ENCODE measurements around the gene HES4. TPM values are rescaled to one million over a fixed set of nuclear protein-coding genes. Genes with fewer than 3 reads are reported as not detected.
A peak's percentile ranks its signal among the peaks of the same experiment; 100 is the strongest.

Gene HES4
- total RNA-seq, 2 experiments from 2014 or later, result 4.1 to 4.7 TPM

DNA sequence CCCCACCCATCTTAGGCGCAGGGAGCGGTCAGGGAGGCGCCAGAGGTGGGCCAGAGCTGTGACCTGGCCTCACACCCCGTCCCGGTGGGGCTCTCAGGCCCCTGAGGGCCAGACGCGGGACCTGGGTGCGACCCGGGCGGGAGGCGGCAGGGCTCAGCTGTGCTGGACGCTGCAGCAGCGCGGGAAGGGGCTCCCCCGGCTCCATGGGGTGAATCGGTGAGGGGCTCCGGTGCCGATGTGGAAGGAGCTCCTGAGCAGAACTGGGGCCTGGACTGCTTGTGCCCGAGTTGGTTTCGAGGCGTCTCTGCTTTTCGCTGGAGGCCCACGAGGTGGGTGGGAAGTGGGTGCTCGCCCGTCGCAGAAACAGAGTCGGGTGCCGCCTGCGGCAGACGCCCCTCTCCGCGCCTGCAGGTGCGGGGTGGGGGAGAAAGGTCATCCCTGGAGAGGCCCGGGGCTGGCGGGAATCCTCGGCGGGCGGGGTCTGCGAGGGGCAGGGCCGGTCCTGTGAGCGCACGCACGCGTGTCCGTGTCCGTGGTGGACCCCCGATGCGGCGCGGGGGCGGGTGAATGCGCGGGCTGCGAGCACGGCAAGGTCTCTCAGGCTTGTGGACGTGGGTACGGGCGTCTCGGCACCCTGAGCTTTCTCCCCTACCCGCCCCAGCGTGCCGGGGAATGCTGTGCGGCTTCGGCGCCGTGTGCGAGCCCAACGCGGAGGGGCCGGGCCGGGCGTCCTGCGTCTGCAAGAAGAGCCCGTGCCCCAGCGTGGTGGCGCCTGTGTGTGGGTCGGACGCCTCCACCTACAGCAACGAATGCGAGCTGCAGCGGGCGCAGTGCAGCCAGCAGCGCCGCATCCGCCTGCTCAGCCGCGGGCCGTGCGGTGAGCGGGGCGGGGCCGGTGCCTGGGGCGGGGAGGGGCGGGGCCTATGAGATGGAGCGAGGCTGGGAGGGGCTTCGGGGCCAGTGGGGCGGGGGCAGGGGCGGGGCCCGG, 40.4 kb upstream of the HES4 start:
- CTCF ChIA-PET, result interaction anchor here (0.6 to 3.1 kb wide), 4 partner anchors 23 to 210 kb away, joined by 3 to 12 read pairs (median 3); no protein-coding TSS in a partner anchor
- Mint-ChIP-seq H3K27ac (no peak overlapping the region), H3K4me3 (peak overlapping the region; percentile 57), H3K27me3 (ENCODE audit: low read depth) (peaks cover 14% of the 10 kb centered on the region), H3K36me3 (ENCODE audit: low read depth) (no peaks in the 10 kb centered on the region), H3K9me3 (no peaks in the 10 kb centered on the region), H3K4me1 (ENCODE audit: low read depth) (peaks cover 19% of the 10 kb centered on the region)
- intact Hi-C loops (cut with micrococcal nuclease), result loop anchor here (1.0 to 2.0 kb wide), 2 partner anchors 19 to 77 kb away; partner anchors contain the start of gene C1orf159
- peak; percentile 84 for DNase-seq

DNA sequence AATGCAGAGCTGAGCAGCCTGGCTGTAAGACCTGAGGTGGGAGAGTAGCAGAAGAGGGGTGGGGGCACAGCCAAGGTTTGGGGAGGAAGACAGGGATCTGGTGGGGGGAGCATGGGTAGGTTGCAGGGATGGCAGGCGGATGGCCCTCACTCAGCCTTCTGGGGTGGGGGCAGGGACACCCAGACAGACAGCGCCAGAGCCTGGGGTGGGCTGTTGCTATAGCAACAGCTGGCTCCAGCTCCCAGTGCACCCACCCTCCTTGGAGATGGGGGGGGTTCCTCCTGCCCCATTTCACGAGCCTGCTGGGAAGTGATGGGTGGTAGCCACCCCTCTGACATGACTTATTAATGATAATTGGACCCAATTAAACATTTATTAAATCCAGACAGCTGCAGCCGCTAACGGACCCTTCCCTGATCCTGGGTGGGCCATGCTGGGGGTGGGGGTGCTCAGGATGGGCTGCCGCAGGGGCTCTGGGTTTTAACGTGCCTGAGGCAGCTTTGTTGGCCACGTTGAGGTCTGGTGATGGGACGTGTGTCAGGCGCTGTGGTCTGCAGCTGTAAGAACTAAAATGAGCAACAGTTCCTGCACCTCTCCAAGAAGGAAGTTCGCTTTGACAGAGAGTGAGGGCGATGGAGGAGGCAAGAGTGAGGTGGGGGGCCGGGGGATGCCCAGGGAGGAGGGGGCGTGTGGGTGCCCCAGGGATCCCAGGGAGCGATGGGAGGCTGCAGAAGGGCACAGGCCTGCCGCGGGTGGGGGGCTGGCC, 39.4 kb upstream of the HES4 start:
- Mint-ChIP-seq H3K4me1 (ENCODE audit: low read depth) (peaks cover 19% of the 10 kb centered on the region), H3K27me3 (ENCODE audit: low read depth) (peaks cover 16% of the 10 kb centered on the region), H3K9me3 (no peaks in the 10 kb centered on the region), H3K27ac (no peak overlapping the region), H3K4me3 (peak overlapping the region; percentile 57), H3K36me3 (ENCODE audit: low read depth) (no peaks in the 10 kb centered on the region)
- CTCF ChIA-PET, result interaction anchor here (0.9 to 3.1 kb wide), 2 partner anchors 24 to 83 kb away, joined by 3 to 12 read pairs; no protein-coding TSS in a partner anchor
- intact Hi-C loops (cut with micrococcal nuclease), result loop anchor here (10.0 kb wide), 1 partner anchor 195 kb away; the partner anchor contains the start of genes B3GALT6 and SDF4
- peak; percentile 66 for DNase-seq

DNA sequence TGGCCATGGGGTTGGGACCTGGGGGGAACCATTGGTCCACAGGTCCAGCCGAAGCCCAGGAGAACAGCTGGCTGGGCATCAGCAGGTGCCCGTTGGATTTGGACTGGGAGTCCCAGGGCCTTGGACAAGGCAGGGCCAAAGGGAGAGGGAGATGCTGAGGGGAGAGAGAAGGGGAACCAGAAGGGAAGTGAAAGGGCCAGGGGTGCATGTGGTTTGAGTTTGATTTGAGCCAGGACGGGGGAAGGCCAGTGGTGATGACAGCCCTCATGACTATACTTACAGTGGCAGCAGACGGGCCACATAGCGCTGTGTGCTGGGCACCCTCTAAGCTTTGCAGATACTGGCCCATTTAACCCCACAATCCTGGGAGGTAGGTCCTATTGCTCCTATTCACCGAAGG, 38.8 kb upstream of the HES4 start:
- Mint-ChIP-seq H3K27me3 (ENCODE audit: low read depth) (peaks cover 16% of the 10 kb centered on the region), H3K4me1 (ENCODE audit: low read depth) (peaks cover 19% of the 10 kb centered on the region), H3K36me3 (ENCODE audit: low read depth) (no peaks in the 10 kb centered on the region), H3K27ac (no peak overlapping the region), H3K4me3 (no peak overlapping the region), H3K9me3 (no peaks in the 10 kb centered on the region)
- CTCF ChIA-PET, result interaction anchor here (1.1 to 3.1 kb wide), 3 partner anchors 20 to 55 kb away, joined by 3 to 12 read pairs (median 3); no protein-coding TSS in a partner anchor
- intact Hi-C loops (cut with micrococcal nuclease), result loop anchor here (10.0 kb wide), 1 partner anchor 196 kb away; the partner anchor contains the start of genes B3GALT6 and SDF4
- no peak for DNase-seq

DNA sequence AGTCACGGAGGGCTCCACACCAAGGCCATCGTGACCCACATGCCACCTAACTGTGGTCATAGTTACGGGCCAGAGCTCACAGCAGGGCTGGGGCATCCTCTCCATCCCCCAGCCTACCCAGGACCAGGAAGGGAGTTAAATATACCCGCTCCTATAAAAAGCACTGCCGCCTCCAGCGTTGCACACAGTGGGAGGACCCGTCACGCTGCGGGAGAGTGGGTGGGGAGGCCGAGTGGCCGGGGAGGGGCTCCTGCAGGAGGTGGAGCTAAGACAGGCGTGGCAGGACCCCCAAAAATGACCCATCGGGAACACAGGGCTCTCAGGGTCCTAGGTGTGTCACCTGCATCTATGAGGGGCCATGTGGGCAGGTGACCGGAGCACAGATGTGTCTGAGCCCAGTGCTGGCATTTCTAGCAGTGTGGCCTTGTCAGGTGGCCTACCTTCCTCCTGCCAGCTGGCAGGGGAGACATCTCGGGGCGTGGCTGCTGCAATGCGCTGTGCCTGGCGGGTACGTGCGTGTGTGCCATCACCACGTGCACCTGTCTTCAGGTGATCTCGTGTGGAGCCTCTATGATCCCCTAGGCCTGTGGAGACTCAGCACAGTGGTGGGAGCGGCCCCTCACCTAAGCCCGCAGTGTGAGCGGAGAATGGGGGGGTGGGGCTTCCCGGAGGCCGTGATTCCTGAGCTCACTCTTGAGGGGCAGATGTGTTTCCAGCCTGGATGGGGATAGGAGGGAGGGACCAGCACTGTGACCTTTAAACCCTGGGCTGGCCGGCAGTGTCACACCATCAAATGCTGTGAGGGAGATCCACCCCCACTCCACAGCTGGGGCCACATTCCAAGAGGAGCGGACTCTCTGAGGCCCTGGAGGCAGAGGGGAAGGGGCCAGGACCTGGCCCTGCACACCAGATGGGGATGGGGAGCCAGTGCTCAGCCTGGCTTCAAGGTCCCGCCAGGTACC, 37.8 kb upstream of the HES4 start:
- H3K9me3 Mint-ChIP-seq, result no peaks in the 10 kb centered on the region
- no peaks in the 10 kb centered on the region for H3K36me3 Mint-ChIP-seq (ENCODE audit: low read depth)
- intact Hi-C loops (cut with micrococcal nuclease), result loop anchor here (10.0 kb wide), 1 partner anchor 197 kb away; the partner anchor contains the start of genes B3GALT6 and SDF4
- no peak overlapping the region for H3K4me3 Mint-ChIP-seq
- DNase-seq, result no peak
- H3K27ac Mint-ChIP-seq, result no peak overlapping the region
- CTCF ChIA-PET, result interaction anchor here (1.1 to 3.1 kb wide), 3 partner anchors 19 to 54 kb away, joined by 3 to 12 read pairs (median 3); no protein-coding TSS in a partner anchor
- H3K27me3 Mint-ChIP-seq (ENCODE audit: low read depth), result peaks cover 16% of the 10 kb centered on the region
- H3K4me1 Mint-ChIP-seq (ENCODE audit: low read depth), result peaks cover 19% of the 10 kb centered on the region

DNA sequence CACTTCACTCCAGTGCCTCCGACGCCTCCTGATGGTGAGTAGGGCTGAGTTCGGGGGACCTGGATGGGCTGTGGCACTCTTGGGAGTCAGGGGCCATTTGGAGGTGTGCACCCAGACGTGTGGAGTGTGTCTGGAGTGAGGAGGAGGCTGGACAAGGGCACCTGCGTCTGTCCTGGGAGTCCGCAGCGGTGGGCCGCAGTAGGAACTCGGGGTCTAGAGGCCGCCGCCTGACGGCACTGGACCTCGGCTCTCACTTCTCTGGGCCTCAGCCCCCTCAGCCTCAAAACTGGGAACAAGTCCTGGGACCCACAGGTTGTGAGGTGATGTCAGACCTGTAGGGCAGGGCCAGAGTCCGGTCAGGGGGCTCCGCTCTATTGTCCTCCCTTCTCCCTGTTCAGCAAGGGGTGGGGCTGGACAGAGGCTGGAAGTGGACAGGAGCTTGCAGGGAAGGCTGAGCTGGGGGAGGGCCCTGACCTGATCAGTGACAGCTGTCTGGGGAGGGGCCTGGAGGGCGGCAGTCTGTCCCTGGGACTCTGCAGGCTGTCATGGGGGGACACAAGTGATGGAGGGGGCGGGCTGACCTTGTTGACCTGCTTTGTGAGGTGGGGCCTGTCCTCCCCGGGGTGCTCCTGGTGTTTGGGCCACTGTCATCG, 35.5 kb upstream of the HES4 start:
- Mint-ChIP-seq H3K9me3 (no peaks in the 10 kb centered on the region), H3K4me1 (ENCODE audit: low read depth) (peaks cover 28% of the 10 kb centered on the region), H3K27me3 (ENCODE audit: low read depth) (peaks cover 23% of the 10 kb centered on the region), H3K27ac (no peak overlapping the region), H3K4me3 (no peak overlapping the region), H3K36me3 (ENCODE audit: low read depth) (no peaks in the 10 kb centered on the region)
- no peak for DNase-seq
- intact Hi-C loops (cut with micrococcal nuclease), result loop anchor here (10.0 kb wide), 1 partner anchor 199 kb away; the partner anchor contains the start of genes B3GALT6 and SDF4
- CTCF ChIA-PET, result no interaction called here

DNA sequence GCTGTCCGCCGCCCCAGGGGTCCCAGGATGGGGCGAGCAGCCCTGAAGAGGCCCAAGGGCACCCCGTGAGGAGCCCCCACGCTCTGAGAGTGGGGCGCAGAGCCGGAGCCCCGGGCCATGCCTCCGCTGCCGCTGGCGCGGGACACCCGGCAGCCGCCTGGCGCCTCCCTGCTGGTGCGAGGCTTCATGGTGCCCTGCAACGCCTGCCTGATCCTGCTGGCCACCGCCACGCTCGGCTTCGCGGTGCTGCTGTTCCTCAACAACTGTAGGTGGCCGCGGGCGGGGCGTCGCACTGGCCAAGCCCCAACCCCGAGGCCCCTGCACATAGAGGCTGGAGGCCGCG, 34.5 kb upstream of the HES4 start:
- H3K27ac Mint-ChIP-seq, result no peak overlapping the region
- H3K4me1 Mint-ChIP-seq (ENCODE audit: low read depth), result peaks cover 20% of the 10 kb centered on the region
- DNase-seq, result no peak
- H3K36me3 Mint-ChIP-seq (ENCODE audit: low read depth), result no peaks in the 10 kb centered on the region
- H3K4me3 Mint-ChIP-seq, result peak overlapping the region; percentile 49
- no peaks in the 10 kb centered on the region for H3K9me3 Mint-ChIP-seq
- CTCF ChIA-PET, result interaction anchor here (1.4 kb wide), 1 partner anchor 24 kb away, joined by 4 read pairs; no protein-coding TSS in a partner anchor
- H3K27me3 Mint-ChIP-seq (ENCODE audit: low read depth), result peaks cover 19% of the 10 kb centered on the region
- intact Hi-C loops (cut with micrococcal nuclease), result loop anchor here (10.0 kb wide), 1 partner anchor 200 kb away; the partner anchor contains the start of genes B3GALT6 and SDF4

DNA sequence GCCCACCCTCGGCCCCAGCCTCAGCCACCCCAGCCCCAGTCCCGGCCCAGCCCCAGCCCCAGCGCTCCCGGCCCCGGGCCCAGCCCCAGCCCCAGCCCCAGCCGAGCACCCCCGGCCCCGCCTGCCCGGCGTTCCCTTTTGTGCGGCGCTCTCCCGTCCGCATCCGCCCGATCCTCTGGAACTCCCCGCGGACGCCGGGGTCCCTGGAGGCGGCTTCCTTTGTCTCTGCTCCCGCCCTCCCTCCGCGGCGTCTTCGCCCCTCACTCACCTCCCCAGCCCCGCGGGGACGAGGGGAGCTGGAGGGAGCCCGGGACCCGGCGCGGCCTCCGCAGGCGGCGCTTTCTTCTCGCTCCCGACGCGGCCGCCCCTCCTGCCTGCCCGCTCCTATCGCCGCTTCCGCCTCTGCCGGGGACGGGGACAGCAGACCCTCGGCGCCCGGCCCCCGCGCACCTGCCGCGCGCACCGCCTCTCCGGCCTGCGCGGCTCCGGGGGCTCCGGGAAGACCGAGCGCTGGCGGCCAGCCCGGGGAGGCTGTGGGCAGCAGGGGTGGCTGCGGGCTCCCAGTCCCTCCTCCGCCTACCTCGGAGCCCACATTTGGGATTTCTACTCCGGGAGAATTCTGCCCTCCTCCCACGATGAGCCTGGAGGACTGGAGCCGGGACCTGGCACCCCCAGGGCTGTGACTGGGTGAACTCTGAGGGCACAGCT, 34.0 kb upstream of the HES4 start:
- H3K4me3 Mint-ChIP-seq, result peak overlapping the region; percentile 49
- CTCF ChIA-PET, result interaction anchor here (0.6 to 2.4 kb wide), 6 partner anchors 11 to 430 kb away, joined by 3 to 19 read pairs (median 4); no protein-coding TSS in a partner anchor
- intact Hi-C loops (cut with micrococcal nuclease), result loop anchor here (1.0 to 10.0 kb wide), 8 partner anchors 21 to 338 kb away; partner anchors contain the start of genes B3GALT6, C1orf159, ISG15 and PUSL1
- no peaks in the 10 kb centered on the region for H3K9me3 Mint-ChIP-seq
- no peak overlapping the region for H3K27ac Mint-ChIP-seq
- peaks cover 14% of the 10 kb centered on the region for H3K27me3 Mint-ChIP-seq (ENCODE audit: low read depth)
- DNase-seq, result peak; percentile 49
- H3K36me3 Mint-ChIP-seq (ENCODE audit: low read depth), result no peaks in the 10 kb centered on the region
- peaks cover 15% of the 10 kb centered on the region for H3K4me1 Mint-ChIP-seq (ENCODE audit: low read depth)

DNA sequence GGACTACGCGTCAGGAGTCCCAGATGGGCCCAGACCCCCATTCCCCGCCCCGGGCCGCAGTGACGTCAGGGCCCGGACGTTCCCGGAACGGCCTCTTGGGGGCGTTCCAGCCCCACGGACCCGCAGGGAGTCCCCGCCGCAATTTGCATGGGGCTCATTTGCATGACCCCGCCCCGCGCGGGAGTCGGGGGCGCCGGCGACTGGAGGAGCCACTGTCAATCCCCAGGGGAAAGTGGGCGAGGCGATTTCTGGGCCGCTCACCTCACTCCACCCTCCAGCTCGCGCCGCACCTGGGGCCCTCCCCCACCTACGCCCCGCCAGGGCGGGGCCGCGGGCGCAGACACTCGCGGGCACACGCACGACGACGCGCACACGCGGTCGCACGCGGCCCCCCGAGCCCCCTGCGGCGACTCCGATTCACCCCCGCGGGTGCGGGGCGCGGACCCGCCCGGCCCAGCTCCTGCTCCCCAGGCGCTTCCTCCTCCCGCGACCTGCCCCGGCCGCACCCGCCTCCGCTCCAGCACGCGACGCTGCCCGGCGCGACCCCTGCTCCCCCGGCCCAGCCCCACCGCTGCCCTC, 33.2 kb upstream of the HES4 start:
- peak overlapping the region; percentile 45 for H3K4me3 Mint-ChIP-seq
- CTCF ChIA-PET, result interaction anchor here (0.6 to 2.4 kb wide), 7 partner anchors 10 to 431 kb away, joined by 3 to 19 read pairs (median 5); no protein-coding TSS in a partner anchor
- H3K9me3 Mint-ChIP-seq, result no peaks in the 10 kb centered on the region
- no peak overlapping the region for H3K27ac Mint-ChIP-seq
- H3K36me3 Mint-ChIP-seq (ENCODE audit: low read depth), result no peaks in the 10 kb centered on the region
- peak; percentile 97 for DNase-seq
- intact Hi-C loops (cut with micrococcal nuclease), result loop anchor here (1.0 to 10.0 kb wide), 8 partner anchors 20 to 339 kb away; partner anchors contain the start of genes B3GALT6, C1orf159, ISG15 and PUSL1
- peaks cover 9% of the 10 kb centered on the region for H3K27me3 Mint-ChIP-seq (ENCODE audit: low read depth)
- peaks cover 9% of the 10 kb centered on the region for H3K4me1 Mint-ChIP-seq (ENCODE audit: low read depth)

DNA sequence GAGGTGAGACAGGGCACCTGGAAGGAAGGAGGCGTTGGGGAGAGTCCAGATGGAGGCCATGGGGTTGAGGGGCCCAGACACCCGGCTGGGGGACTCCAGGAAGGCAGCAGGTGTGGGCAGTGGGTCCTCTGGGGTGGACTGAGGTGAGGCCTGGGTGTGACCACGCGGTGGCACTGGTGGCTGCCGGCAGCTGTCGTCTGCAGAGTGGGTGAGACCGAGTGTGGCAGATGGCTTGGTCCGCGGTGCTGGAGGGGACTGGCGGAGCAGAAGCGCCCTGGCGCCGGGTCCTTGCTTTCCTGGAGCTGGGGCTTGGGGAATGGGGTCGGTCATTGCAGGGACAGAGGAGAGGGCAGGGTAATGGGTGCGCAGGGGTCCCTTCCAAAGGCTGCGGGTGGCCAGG, 32.5 kb upstream of the HES4 start:
- peak; percentile 42 for DNase-seq
- Mint-ChIP-seq H3K27ac (peak overlapping the region; percentile 36), H3K27me3 (ENCODE audit: low read depth) (peaks cover 9% of the 10 kb centered on the region), H3K36me3 (ENCODE audit: low read depth) (no peaks in the 10 kb centered on the region), H3K4me3 (peak overlapping the region; percentile 51), H3K9me3 (no peaks in the 10 kb centered on the region), H3K4me1 (ENCODE audit: low read depth) (peaks cover 9% of the 10 kb centered on the region)
- intact Hi-C loops (cut with micrococcal nuclease), result loop anchor here (2.0 to 10.0 kb wide), 4 partner anchors 20 to 276 kb away; partner anchors contain the start of genes B3GALT6, ISG15, PUSL1 and SDF4
- CTCF ChIA-PET, result interaction anchor here (1.5 to 2.4 kb wide), 3 partner anchors 31 to 90 kb away, joined by 7 to 19 read pairs (median 10); no protein-coding TSS in a partner anchor

Data from activated naive CD4-positive, alpha-beta T cell treated with anti-CD3 and anti-CD28 coated beads for 36 hours (primary cell).